ACHN (cell line): ENCODE measurements around the gene TBX4.

Experiments used
- DNase-seq: peaks from one replicate; pipeline ENCODE4 v3.0.0-alpha.2; 2015
- in situ Hi-C: cut with HindIII; loops from 2 replicates; pipeline ENCODE4 v1.10.0; 2017; ENCODE audit warnings: low sequenced_read_pairs, low pct_ligation_motif_present, low pct_unique_long_range_greater_than_20kb

TBX4 gene

DNA sequence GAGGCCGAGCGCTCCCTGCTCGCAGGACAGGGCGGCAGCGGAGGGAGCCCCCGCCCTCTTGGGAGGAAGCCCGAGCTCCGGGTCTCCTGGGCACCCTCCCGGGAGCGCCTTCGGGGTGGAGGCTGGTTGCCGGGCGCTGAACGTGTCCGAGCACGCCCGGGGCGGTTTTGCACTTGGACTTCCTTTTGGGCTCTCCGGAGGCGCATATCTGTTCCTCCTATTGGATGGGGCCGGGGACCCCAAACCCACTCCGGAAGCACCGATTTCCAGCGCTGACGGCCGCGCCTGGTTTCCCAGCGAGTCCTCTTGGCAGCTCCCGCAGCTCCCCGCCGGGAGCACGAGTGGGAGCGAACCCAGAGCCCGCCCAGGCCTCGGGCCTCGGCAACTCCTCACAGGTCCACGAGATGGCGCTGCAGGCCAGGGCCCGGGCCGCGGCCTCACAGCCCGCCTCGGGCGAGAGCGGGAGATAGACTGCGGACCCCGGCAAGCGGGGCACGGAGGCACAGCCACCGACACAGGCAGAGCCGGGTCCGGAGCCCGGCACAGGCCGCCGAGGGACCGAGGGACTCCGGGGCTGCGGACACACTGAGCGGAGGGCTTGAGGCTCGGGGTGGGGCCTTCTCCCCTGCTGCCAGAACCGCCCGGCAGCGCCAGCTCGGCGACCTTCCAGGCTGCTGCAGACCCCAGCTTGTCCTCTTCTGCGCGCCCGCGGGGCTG lies 39.9 kb upstream of the TBX4 start:
- peak; percentile 86 for DNase-seq
- in situ Hi-C loops: no loop called here

DNA sequence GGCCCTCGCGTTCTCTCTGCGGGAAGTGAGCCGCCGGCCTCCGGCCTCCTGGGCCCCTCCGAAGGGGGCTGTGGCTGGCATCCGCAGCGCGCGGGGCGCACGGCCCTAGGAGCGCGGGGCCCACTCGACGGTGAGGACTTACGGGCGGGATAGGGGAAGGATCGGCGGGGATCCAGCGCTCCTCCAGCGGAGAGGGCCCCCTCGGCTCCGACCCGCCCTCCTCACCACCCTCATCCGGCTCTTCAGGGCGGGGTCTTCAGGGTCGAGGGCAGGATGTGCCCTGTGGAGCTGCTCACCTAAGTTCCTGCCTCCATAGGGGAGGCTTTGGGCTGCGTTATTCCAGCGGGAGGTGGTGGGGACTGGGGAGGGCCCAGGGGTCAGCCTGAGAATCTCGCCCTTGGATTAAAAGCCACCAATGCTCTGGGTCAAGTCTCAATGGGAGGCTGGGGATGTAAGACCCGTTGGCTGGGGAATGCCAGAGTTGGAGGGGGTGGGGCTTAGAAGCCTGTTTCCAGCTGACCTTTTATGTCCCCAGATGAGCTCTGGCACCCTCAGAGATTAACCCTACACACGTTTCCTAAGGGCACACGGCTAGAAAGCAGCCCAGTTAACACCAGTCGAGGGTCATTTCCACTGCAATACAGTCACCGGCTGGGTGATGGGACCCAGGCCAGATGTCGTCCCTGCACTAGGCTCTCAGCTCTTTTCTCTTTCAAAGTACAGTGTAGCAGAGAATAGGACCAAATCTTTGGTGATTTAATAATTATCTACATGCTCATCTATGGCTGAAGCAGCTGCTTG lies 39.2 kb upstream of the TBX4 start:
- in situ Hi-C loops: no loop called here
- no peak for DNase-seq

DNA sequence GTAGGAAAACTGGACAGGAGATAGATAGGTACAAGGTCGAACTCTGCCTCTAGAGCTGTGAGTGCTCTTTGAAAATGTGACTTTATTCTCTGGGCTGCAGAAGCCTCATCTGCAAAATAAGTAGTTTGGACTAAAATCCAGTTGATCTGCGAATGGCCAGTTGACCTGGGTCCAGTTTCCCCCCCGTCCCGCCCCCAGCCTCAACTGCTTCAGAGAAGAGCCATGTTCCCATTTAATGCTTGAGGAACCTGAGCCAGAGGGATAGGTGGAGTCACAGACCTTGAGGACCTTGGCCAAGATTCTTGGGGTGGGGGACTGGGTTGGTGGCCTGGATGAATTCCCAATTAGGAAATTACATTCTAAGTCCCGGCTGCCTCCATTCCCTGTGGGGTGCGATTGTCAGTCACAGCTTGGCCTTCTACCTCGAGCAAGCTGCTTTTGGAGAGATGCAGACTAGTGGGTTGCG lies 38.5 kb upstream of the TBX4 start:
- DNase-seq: no peak
- in situ Hi-C loops: no loop called here

DNA sequence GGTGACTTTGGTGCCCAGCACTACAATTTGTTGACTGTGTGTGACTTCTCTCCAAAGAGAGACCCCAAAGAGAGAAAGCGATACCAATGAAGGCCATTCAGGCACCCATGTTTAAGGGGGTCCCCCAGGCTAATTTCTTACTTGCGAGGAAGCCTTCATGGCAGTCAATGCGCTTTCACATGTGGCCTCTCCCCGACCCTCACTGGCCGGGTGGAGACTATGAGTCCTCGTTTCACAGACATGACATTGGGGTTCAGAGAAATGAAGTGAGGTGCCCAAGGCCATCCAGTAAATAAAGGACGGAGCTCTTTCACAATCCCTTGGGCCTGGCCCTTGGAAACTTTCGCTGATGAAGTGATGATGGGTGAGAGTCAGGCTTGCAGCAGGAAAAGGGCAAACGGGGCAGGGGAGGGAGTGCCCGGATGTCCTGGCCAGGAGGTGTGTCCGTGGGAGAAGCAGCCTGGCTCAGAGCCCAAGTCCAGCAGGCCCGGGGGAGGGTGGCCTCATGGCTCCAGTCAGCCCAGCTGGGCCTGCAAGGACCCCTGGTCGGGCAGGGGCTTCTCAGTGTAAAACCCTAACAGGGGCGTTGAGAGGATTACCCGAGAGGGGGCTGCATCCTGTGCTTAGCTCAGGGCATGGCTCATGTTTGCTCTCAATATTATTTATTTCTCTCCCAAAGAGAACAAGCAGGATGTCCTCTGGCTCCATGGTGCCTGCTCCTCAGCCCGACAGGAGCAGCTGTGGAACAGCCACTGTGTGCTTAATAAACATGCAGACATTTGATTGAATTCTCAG lies 37.9 kb upstream of the TBX4 start:
- in situ Hi-C loops: no loop called here
- no peak for DNase-seq

DNA sequence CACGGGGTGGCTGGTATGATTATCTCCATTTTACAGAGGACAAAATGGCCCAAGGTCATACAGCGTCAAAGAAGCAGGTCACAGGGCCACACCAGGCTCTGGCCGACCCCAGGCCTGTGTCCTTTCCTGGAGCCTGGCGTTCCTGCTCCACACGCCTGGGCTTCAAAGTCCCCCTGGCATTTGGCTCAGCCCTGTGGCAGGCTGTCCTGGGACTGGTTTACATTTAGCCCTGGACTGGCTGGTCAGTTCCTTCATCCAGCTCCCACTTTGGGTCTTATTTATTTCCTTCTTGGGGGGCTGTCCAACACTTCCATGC lies 37.3 kb upstream of the TBX4 start:
- in situ Hi-C loops: no loop called here
- no peak for DNase-seq

DNA sequence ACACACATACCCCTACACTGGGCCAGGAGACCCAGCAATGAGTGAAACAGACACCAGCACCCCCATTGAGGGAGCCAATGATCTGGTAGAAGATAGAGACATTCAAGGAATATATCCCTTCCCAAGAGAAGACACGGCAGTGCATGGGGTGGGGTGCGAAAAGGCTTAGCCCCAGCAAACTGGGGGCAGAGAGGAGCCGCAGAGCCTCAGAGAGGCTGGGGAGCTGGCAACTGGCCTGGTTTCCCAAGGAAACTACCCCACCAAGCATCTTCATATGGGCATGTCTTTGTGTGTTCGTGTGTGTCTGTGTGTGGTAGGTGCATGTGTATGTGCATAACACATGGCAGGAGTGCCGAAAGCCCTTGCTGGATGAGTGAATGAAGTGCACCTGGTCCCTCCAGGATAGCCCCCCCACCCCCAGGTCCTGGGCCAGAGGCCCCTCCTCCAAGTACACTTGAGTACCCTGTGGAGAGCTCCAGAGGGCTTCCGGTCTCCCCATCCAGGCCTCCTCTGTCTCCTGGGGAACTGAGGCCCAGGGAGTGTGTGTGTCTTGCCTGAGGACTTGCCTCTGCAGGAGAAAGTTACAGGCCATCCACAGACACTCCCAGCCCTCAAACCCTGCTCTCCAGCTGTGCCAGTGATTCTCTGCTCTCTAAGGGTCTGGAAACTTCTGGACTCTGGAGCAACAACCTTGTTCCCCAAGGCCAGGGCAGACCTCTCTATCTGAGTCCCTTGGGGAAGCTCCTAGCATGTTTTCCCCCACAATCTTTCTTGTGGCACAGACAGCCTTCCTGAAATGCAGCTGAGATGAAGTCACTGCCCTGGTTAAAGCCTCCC lies 36.6 kb upstream of the TBX4 start:
- no peak for DNase-seq
- in situ Hi-C loops: no loop called here

DNA sequence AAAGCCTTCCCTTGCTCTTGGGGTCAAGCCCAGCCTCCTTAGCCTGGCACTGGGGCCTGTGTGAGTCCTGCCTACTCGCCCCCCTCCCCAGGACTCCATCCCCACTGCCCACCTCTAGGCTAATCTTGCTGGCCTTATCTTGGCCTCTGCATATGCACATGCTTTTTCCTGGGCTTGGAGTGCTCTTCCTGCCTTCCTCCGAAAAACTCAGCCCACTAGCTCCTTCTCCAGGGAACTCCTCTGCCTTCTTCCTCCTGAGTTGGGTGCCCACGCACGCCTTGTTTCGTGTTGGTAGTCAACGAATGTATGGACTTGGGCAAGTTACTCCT lies 36.0 kb upstream of the TBX4 start:
- in situ Hi-C loops: no loop called here
- DNase-seq: no peak

DNA sequence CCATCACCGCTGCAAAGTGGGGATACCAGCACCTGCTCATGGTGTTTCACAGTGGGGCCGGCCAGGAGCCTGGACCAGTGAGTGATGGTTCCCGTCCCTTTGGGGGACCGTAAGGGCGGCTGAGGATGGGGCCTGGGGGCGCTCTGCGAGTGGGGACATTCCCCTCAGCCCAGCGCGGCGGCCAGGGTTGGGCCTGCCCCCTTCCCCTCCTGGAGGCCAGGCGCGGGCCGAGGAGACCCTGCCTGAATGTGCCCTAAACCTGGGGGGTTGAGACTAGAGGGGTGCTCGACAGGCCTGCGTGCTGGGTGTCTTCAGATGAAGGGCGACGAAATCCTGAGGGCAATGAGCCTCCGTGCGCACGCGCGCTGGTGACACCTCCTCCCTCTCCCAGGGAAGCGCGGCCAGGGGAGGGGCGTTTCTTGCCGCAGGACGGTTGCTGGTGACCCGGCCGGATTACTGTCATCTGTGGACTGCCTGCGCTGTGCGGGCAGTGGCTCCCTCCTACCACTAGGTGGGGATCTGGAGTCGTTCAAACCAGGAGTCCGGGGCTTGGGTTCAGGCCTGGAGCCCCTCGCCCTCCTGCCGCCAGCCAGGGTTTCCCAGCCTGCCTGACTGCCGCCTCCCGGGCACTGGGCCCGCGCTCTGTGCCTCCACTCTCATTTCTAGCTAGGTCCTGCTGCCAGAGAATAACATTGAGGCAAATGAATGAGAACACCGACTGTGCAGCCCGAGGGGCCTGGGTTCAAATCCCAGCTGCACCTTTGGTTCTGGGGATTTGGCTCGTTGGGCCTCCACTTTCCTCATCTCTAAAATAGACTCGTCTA lies 35.5 kb upstream of the TBX4 start:
- in situ Hi-C loops: no loop called here
- peak; percentile 83 for DNase-seq

DNA sequence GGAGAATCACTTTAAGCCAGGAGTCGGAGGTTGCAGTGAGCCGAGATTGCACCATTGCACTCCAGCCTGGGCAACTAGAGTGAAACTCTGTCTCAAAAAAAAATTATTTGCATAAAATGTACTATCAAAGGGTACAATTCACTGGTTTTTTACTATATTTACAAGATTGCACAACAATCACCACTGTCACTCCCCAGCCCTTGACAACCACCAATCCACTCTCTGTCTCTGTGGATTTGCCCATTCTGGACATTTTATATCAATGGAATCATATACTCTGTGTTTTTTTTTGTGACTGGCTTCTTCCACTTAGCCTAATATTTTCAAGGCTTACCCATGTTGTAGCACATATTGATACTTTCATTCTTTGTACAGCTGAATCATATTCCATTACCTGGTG lies 33.8 kb upstream of the TBX4 start:
- no peak for DNase-seq
- in situ Hi-C loops: no loop called here

DNA sequence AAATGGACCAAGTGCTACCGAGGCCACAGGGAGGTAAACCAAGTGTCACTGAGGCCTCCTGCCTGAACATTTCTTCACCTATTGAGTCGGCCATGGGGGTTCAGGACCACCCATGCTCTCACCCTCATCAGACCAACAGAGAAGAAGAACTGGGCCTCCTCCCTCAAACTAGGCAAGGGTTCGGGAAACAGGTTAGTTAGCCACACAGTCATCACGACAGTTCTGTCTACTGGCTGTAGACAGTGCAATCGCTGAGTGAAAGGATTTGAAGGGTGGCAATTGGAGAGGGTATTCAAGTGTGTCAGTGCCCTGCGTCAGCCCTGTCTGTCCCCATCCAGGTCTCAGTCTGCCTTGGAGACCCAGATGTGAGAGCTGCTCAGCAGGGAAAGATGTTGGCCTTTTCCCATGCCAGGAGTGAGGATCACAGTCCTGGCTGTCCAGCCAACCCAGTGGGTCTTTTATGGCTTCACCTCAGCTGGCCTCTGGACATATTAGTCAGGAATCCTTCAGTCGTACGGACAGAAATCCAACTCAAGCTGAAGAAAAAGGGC lies 32.7 kb upstream of the TBX4 start:
- in situ Hi-C loops: no loop called here
- DNase-seq: no peak

DNA sequence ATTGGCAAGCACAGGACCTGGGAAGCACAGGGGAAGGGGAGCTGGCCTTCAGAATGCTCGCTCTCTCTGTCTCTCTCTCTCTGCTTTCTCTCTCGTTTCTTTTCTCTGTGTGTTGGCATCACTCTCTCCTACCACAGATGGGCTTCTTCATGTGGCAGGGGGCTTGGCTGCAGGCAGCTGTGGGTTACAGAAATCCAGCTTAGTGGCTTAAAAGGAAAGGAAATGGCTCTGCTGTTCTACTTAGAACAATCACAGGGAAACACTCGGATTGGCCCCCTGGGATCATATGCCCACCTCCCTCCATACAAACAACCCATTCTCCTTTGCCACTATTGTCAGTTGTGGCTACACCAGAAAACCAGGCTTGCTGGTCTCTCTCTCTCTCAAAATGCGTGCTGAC lies 32.2 kb upstream of the TBX4 start:
- in situ Hi-C loops: no loop called here
- DNase-seq: no peak

DNA sequence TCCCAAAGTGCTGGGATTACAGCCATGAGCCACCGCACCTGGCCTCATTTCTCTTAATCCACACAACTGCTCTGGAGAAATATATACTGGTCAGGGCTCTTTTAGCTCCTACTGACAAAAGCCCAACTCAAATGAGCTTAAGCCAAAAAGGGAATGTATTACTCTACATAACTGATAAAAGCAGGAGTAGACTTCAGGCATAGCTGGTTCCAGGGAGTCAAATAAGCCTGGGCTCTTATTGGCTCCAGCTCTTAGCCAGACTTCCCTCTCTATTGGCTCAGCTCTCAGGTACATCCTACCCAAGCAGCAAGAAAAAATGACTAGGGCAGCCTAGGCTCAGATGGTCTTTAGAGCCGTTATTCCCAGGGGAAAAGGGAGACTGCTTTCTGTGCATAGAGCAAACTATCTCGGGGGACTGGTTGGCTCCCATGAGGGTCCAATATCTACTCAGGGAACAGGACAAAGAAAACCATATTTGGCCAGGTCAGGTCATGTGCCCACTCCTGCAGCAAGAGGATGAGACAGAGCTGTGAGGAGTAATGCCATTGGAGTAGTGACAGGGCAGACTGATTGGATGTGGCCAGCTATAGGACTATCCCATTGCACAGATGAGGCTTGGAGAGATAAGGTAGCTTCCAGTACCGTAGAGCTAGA lies 31.4 kb upstream of the TBX4 start:
- in situ Hi-C loops: no loop called here
- no peak for DNase-seq

DNA sequence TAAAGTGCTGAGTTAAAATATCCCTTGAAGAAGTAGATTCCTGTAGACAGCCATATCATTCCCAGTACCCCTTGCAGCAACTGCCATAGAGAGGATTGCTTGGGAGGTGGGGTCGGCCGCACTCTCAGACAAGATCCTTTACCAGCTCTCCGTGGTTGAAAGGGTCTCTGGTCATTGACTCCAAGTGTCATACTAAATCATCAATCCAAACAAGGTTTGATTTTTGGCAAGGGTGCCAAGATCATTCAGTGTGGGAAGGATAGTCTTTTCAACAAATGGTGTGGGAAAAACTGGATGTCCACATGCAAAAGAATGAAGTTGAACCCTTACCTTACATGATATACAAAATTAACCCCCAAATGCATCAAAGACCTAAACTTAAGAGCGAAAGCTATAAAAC lies 30.8 kb upstream of the TBX4 start:
- no peak for DNase-seq
- in situ Hi-C loops: no loop called here

DNA sequence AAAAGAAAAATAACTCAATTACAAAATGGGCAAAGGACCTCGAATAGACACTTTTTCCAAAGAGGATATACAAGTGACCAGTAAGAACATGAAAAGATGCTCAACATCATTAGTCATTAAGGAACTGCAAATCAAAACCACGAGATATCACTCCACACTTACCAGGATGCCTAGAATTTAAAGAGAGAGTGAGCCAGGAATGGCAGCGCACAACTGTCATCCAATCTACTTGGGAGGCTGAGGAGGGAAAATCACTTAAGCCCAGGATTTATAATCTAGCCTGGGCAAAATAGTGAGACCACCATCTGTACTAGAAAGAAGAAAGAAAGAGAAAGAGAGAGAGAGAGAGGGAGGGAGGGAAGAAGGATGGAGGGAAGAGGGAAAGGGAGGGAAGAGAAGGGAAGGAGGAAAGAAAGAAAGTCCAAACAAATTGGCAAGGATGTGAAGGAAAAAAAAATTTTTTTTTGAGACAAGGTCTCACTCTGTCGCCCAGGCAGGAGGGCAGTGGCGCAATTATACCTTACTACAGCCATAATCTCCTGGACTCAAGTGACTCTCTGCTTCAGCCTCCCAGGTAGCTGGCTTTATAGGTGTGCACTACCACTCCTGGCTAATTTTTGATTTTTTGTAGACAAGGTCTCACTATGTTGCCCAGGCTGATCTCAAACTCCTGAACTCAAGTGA lies 30.0 kb upstream of the TBX4 start:
- in situ Hi-C loops: no loop called here
- no peak for DNase-seq

DNA sequence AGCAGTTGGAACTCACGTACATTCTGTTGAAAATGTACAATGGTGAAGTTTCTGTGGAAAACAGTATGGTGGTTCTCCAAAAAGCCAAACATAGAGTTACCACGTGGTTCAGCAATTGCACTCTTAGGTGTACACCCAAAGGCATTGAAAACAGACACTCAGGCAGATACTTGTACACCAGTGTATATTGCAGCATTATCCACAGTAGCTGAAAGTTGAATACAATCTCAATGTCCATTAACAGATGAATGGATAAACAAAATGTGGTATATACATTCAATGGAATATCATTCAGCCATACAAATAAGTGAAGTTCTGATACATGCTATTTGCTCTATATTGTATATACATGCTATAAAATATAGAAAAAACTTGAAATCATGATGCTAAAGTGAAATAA lies 29.4 kb upstream of the TBX4 start:
- no peak for DNase-seq
- in situ Hi-C loops: no loop called here

DNA sequence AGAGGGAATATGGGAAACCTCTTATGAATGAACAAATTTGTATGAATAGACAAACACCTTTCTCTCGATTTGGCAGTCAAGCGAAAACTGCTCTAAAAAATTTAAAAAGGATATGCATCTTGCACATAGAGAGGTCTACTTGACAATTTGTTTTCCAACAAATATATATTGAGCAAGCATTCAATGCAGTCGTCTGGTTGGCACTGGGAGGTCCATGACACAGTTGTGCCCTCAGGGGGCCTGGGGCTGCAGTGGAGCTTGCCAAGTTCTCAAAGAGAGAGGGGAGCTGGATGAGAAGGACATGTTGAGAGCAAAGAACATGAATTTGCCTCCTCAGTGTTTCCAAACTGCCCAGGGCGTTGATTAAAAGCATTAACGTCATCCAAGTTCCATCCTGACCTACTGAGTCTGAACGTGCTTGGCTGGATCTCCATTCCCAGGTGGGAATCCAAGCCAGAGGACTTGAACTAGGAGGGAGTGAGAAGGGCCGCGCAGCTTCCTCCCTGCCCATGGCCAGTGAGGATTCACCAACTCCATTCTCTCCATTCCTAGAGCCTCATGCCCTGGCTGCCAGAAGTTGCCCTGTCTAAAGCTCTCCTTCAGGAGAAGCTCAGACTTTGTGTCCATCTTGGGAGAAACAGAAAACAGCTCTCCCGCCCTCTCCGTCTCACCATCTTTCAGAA lies 28.1 kb upstream of the TBX4 start:
- DNase-seq: no peak
- in situ Hi-C loops: no loop called here
